HUDEP-2 (cell line): Measurements from ENCODE around the gene ACSF3.
"Not testable (repeated sequence)": the region's sequence is repeated elsewhere in the genome, so short reads cannot be mapped to it uniquely, and the experiment has no call there.

ENCODE experiments used
- DNase-seq, 76 experiments: peaks; one replicate each; lab custom pipeline; 2025; ENCODE audit not compliant: unreplicated experiment in 76 of 76; lab: John Stamatoyannopoulos, UW

The ACSF3 gene

GRCh38 chr16:89185887-89186592 is 92.4 kb downstream of the ACSF3 start:
- not testable (repeated sequence) for DNase-seq

GRCh38 chr16:89186593-89187031 is 93.0 kb downstream of the ACSF3 start:
- DNase-seq, result not testable (repeated sequence)

GRCh38 chr16:89187032-89187769 is 93.5 kb downstream of the ACSF3 start:
- peak in 1 of 76 experiments; percentile 22 for DNase-seq

- no peak for DNase-seq
Measured at GRCh38 chr16:89187770-89188392, 94.2 kb downstream of the ACSF3 start.

GRCh38 chr16:89188471-89189357 is 95.1 kb downstream of the ACSF3 start:
- DNase-seq, result not testable (repeated sequence)

GRCh38 chr16:89189358-89190025 is 95.8 kb downstream of the ACSF3 start:
- DNase-seq, result no peak

GRCh38 chr16:89190150-89190958 is 96.7 kb downstream of the ACSF3 start:
- DNase-seq, result no peak

GRCh38 chr16:89191033-89191900 is 97.6 kb downstream of the ACSF3 start:
- no peak for DNase-seq

- no peak for DNase-seq
Measured at GRCh38 chr16:89191901-89192185, 98.2 kb downstream of the ACSF3 start.

- DNase-seq, result peak in 63 of 76 experiments; percentile 12 to 89 (median 72)
Measured at GRCh38 chr16:89192186-89192955, 98.7 kb downstream of the ACSF3 start.

GRCh38 chr16:89192956-89193575 is 99.4 kb downstream of the ACSF3 start:
- peak in 53 of 76 experiments; percentile 15 to 84 (median 64) for DNase-seq

- DNase-seq, result no peak
Measured at GRCh38 chr16:89193576-89194293, 100.1 kb downstream of the ACSF3 start.

- DNase-seq, result no peak
Measured at GRCh38 chr16:89194340-89195311, 101.0 kb downstream of the ACSF3 start.

GRCh38 chr16:89195521-89196171 is 102.0 kb downstream of the ACSF3 start:
- no peak for DNase-seq

GRCh38 chr16:89197033-89197632 is 103.5 kb downstream of the ACSF3 start:
- DNase-seq, result no peak
